Progenitor cell of endocrine pancreas (in vitro differentiated cells): ENCODE data around the gene SNED1. TPM values are rescaled to one million over a fixed set of nuclear protein-coding genes. Genes with fewer than 3 reads are reported as not detected.

Experiments
- DNase-seq: peaks from one replicate; pipeline ENCODE4 v3.0.0; 2021; ENCODE audit warnings: low spot score; ENCODE audit not compliant: unreplicated experiment
- H3K27ac Mint-ChIP-seq: 2 replicates; pipeline ENCODE4 v1.8.0; 2021; ENCODE audit warnings: mild to moderate bottlenecking, moderate library complexity, mixed read lengths
- H3K27me3 Mint-ChIP-seq: 2 replicates; pipeline ENCODE4 v1.8.0; 2021; ENCODE audit warnings: mixed read lengths
- H3K36me3 Mint-ChIP-seq: 2 replicates; pipeline ENCODE4 v1.8.0; 2022; ENCODE audit warnings: mixed read lengths; ENCODE audit not compliant: insufficient read depth
- H3K4me1 Mint-ChIP-seq: 2 replicates; pipeline ENCODE4 v1.8.0; 2021; ENCODE audit warnings: low read depth, mixed read lengths
- H3K4me3 Mint-ChIP-seq: 2 replicates; pipeline ENCODE4 v1.8.0; 2021; ENCODE audit warnings: low read depth, mild to moderate bottlenecking, moderate library complexity, mixed read lengths
- H3K9me3 Mint-ChIP-seq: 2 replicates; pipeline ENCODE4 v1.8.0; 2021; ENCODE audit warnings: low read depth, mixed read lengths
- total RNA-seq: library from RNA; stranded (reverse); gene quantifications from 2 replicates; pipeline ENCODE4 v1.2.1, GENCODE V29; 2021
- TF ChIP-seq, protein P1 (sequence below): fragments of 200-600 bp; sonication (generic); IDR thresholded peaks from one replicate; pipeline ENCODE4 v1.5.0; 2021; ENCODE audit warnings: antibody characterized with exemption, mild to moderate bottlenecking; ENCODE audit not compliant: unreplicated experiment

The SNED1 gene
- total RNA-seq, 1 donor from 2014 or later: 2.2 TPM

DNA sequence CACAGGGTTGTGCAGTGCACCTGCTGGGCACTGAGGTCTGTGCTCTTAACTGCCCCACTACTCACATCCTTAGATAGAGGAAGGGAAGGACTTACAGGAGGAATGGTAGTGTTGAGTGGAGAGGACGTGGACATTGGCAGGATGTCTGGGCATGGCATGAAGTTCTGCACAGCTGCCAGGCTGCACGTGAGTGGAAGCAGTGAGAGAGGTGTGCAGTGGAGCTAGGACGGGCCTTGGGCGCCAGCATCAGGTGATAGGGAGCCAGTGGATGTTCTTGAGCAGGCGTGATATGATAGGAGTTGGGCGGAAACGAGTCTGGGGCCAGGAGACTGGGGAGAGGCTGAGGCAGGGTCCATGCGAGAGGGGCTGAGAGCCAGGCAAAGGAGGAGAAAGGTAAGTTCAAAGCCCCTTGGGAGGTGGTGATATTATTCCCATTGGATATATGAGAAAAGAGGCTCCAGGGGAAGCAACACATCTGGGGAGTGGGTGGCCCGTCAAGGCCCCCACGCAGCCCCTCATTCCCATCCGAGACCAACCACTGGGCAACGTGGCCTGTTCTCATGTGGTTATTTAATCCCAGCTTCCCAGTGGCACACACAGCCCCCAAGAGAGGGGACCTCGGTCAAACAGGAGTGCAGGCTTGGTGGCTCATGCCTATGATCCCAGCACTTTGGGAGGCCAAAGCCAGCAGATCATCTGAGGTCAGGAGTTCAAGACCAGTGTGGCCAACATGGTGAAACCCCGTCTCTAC lies 45.7 kb upstream of the SNED1 start:
- Mint-ChIP-seq H3K36me3 (no peaks in the 10 kb centered on the region), H3K9me3 (no peaks in the 10 kb centered on the region), H3K27me3 (peaks cover 17% of the 10 kb centered on the region), H3K4me1 (no peaks in the 10 kb centered on the region), H3K27ac (no peak overlapping the region), H3K4me3 (no peak overlapping the region)
- DNase-seq: peak; percentile 2
- TF ChIP-seq, protein P1, sequence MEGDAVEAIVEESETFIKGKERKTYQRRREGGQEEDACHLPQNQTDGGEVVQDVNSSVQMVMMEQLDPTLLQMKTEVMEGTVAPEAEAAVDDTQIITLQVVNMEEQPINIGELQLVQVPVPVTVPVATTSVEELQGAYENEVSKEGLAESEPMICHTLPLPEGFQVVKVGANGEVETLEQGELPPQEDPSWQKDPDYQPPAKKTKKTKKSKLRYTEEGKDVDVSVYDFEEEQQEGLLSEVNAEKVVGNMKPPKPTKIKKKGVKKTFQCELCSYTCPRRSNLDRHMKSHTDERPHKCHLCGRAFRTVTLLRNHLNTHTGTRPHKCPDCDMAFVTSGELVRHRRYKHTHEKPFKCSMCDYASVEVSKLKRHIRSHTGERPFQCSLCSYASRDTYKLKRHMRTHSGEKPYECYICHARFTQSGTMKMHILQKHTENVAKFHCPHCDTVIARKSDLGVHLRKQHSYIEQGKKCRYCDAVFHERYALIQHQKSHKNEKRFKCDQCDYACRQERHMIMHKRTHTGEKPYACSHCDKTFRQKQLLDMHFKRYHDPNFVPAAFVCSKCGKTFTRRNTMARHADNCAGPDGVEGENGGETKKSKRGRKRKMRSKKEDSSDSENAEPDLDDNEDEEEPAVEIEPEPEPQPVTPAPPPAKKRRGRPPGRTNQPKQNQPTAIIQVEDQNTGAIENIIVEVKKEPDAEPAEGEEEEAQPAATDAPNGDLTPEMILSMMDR: no peak

DNA sequence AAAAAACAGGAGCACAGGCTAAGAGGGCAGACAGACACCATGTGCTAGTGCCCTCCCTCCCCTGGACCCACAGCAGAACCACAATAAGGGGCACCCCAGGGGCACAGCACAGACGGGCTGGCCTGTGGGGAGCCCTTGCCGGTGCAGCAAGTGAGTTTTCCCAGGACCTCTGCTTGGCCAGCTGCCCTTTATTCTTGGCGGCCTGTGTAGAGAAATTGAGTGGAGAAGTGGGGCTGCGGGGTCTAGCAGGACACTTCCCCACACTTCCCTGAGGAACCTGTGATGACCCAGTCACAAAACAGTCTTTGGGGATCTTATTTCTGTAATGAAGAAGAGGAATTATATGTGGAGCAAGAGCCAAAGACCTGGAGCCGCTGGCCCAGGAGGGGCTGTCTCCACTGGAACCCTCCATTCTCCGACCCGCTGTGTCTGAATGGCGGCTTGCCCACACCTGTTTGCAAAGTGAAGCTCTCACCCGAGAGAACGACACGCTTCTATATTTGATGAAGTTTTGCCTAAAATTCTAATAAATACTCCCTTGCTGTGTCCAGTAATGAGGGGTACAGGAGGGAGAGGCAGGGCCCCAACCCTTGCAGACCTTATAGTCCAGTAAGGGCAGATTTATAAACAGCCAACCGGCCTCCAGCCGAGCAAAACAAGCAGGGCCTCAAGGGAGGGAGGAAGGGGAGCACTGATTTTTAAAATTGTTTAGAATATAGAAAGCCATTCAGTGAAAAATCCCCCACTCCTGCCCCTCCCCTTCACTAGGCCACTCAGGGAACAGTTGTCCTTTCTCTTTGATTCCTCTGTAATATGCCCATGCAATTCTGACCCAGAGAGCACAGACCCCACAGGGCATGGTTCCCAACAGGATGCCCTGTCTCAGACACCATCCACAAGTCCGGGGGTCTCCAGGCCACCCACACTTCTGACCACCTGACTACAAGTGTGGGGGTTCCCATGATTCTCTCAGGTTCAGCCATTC lies 44.7 kb upstream of the SNED1 start:
- Mint-ChIP-seq H3K4me3 (no peak overlapping the region), H3K4me1 (no peaks in the 10 kb centered on the region), H3K27me3 (peaks cover 14% of the 10 kb centered on the region), H3K27ac (no peak overlapping the region), H3K9me3 (no peaks in the 10 kb centered on the region), H3K36me3 (no peaks in the 10 kb centered on the region)
- DNase-seq: peak; percentile 2
- TF ChIP-seq, protein P1: no peak

GRCh38 chr2:240954436-240955305 lies 43.7 kb upstream of the SNED1 start:
- no peak overlapping the region for H3K4me3 Mint-ChIP-seq

DNA sequence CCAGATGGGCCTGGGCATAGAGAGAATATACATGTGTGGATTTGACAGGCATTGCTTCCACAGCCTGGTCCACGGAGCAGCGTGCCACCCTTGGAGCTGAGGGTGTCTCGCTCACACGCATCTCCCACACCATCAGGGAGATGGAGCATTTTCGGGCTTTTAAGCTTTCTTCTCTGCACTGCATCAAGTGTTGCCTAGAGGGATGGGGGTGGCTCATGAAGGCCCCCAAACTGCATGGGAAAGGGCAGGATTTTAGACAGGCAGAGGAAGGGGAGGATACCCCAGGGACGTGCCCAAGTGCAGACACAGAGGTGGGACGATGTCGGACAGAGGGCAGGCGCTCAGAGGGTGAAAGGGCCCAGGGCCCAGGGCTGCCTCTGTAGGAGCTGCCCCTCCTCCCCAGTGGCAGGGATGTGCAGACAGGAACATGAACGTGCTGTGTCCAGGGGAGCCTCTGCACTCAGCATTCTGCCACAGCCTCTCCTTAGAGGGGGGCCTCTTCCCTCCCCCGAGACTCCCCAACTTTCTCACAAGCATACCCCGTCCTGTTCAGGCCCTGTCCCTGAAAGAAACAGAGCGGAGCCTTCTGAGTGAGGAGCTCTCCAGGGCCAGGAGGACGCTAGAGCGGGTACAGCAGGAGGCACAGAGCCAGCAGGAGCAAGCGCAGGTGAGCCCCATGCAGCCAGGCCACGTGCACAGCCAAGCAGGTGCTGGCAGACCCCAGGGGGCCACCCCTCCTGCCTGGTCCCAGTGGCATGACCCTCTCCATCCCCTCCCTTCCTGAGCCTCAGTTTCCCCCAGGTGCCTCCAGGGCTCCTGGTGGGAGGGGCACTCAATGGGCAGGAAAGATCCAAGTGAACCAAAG lies 42.9 kb upstream of the SNED1 start:
- TF ChIP-seq, protein P1: no peak
- no peaks in the 10 kb centered on the region for H3K36me3 Mint-ChIP-seq

More at GRCh38 chr2:240954436-240955305, 43.7 kb upstream of the SNED1 start:
- Mint-ChIP-seq H3K27me3 (peaks cover 14% of the 10 kb centered on the region), H3K9me3 (no peaks in the 10 kb centered on the region), H3K36me3 (no peaks in the 10 kb centered on the region), H3K27ac (no peak overlapping the region), H3K4me1 (no peaks in the 10 kb centered on the region)
- TF ChIP-seq, protein P1: no peak
- peak; percentile 6 for DNase-seq

More for the DNA sequence above, 42.9 kb upstream of the SNED1 start:
- H3K4me1 Mint-ChIP-seq: peaks cover 5% of the 10 kb centered on the region
- peak; percentile 5 for DNase-seq
- H3K27ac Mint-ChIP-seq: no peak overlapping the region
- no peaks in the 10 kb centered on the region for H3K9me3 Mint-ChIP-seq
- H3K27me3 Mint-ChIP-seq: peaks cover 14% of the 10 kb centered on the region
- H3K4me3 Mint-ChIP-seq: no peak overlapping the region
